ENCODE results near the gene TMEM178B. TPM values are rescaled to one million over a fixed set of nuclear protein-coding genes. Genes with fewer than 3 reads are reported as not detected.

The TMEM178B gene
- polyA plus RNA-seq, 1 donor from 2014 or later: 40.7 TPM

GRCh38 chr7:141290365-141290764 is 216.5 kb downstream of the TMEM178B start:
- Histone ChIP-seq H3K27me3 (ENCODE audit: insufficient read depth, low read depth, low read length) (no peaks in the 10 kb centered on the region), H3K9me2 (ENCODE audit: insufficient read depth, low read length) (no peaks in the 10 kb centered on the region), H3K27ac (ENCODE audit: low read length) (no peak overlapping the region), H3K79me2 (replicated peaks; ENCODE audit: insufficient read depth, low read length) (peaks cover 5% of the 10 kb centered on the region), H3K9me3 (ENCODE audit: low read length) (no peaks in the 10 kb centered on the region), H3F3A (ENCODE audit: insufficient read depth, low read length, poor library complexity, severe bottlenecking) (no peaks in the 10 kb centered on the region), H3K36me3 (ENCODE audit: insufficient read depth, low read length) (no peaks in the 10 kb centered on the region), H3K4me2 (ENCODE audit: low read length) (no peak overlapping the region), H2AFZ (ENCODE audit: low read depth, low read length) (no peak overlapping the region), H3K9ac (ENCODE audit: low read length) (no peak overlapping the region), H4K20me1 (ENCODE audit: insufficient read depth) (no peaks in the 10 kb centered on the region), H3K4me3 (ENCODE audit: low read length) (no peak overlapping the region)
- TF ChIP-seq MXI1 (conservative IDR thresholded peaks at IDR 0.05; ENCODE audit: poor library complexity, severe bottlenecking) (no peak), EP300 (conservative IDR thresholded peaks at IDR 0.05; ENCODE audit: poor library complexity, severe bottlenecking) (no peak), SMC3 (conservative IDR thresholded peaks at IDR 0.05; ENCODE audit: poor library complexity) (no peak), TAF1 (IDR thresholded peaks at IDR 0.05; ENCODE audit: low read depth) (no peak), REST (IDR thresholded peaks at IDR 0.05; ENCODE audit: borderline replicate concordance) (no peak), POLR2AphosphoS5 (IDR thresholded peaks at IDR 0.05) (no peak), CTCF (IDR thresholded peaks at IDR 0.05; ENCODE audit: poor library complexity, severe bottlenecking) (no peak), RAD21 (conservative IDR thresholded peaks at IDR 0.05) (no peak), EZH2 (IDR thresholded peaks at IDR 0.05; ENCODE audit: borderline replicate concordance, insufficient read depth, low read length, poor library complexity, severe bottlenecking) (no peak)

- H2AFZ ChIP-seq (ENCODE audit: low read depth, low read length): no peak overlapping the region
- no peaks in the 10 kb centered on the region for H4K20me1 ChIP-seq (ENCODE audit: insufficient read depth)
- no peak overlapping the region for H3K4me2 ChIP-seq (ENCODE audit: low read length)
- H3K36me3 ChIP-seq (ENCODE audit: insufficient read depth, low read length): no peaks in the 10 kb centered on the region
- TF ChIP-seq RAD21 (conservative IDR thresholded peaks at IDR 0.05) (no peak), POLR2AphosphoS5 (IDR thresholded peaks at IDR 0.05) (no peak), TAF1 (IDR thresholded peaks at IDR 0.05; ENCODE audit: low read depth) (no peak), EZH2 (IDR thresholded peaks at IDR 0.05; ENCODE audit: borderline replicate concordance, insufficient read depth, low read length, poor library complexity, severe bottlenecking) (no peak)
- H3F3A ChIP-seq (ENCODE audit: insufficient read depth, low read length, poor library complexity, severe bottlenecking): no peaks in the 10 kb centered on the region
- H3K9ac ChIP-seq (ENCODE audit: low read length): no peak overlapping the region
- no peaks in the 10 kb centered on the region for H3K9me3 ChIP-seq (ENCODE audit: low read length)
- peaks cover 5% of the 10 kb centered on the region for H3K79me2 ChIP-seq (replicated peaks; ENCODE audit: insufficient read depth, low read length)
- H3K4me3 ChIP-seq (ENCODE audit: low read length): no peak overlapping the region
- H3K27me3 ChIP-seq (ENCODE audit: insufficient read depth, low read depth, low read length): no peaks in the 10 kb centered on the region
- no peak overlapping the region for H3K27ac ChIP-seq (ENCODE audit: low read length)
- H3K9me2 ChIP-seq (ENCODE audit: insufficient read depth, low read length): no peaks in the 10 kb centered on the region
Observed at GRCh38 chr7:141290973-141291372, 217.1 kb downstream of the TMEM178B start.

All from neural cell (in vitro differentiated cells).